ENCODE results near the gene MYO1E.
A peak's percentile ranks its signal among the peaks of the same experiment; 100 is the strongest.
"Not testable (repeated sequence)": the region's sequence is repeated elsewhere in the genome, so short reads cannot be mapped to it uniquely, and the experiment has no call there.

MYO1E gene

GRCh38 chr15:59289574-59289973, 83.1 kb downstream of the MYO1E start:
- DNase-seq, result no peak

- no peak for DNase-seq
Observed at GRCh38 chr15:59283717-59284391, 88.8 kb downstream of the MYO1E start.

GRCh38 chr15:59282515-59283337, 89.9 kb downstream of the MYO1E start:
- no peak for DNase-seq

- DNase-seq, result no peak
Observed at GRCh38 chr15:59281699-59282098, 91.0 kb downstream of the MYO1E start.

- DNase-seq, result no peak
Observed at GRCh38 chr15:59280855-59281254, 91.8 kb downstream of the MYO1E start.

- DNase-seq, result not testable (repeated sequence)
Observed at GRCh38 chr15:59280292-59280691, 92.4 kb downstream of the MYO1E start.

- no peak for DNase-seq
Observed at GRCh38 chr15:59279023-59279422, 93.6 kb downstream of the MYO1E start.

- no peak for DNase-seq
Observed at GRCh38 chr15:59278120-59278519, 94.6 kb downstream of the MYO1E start.

- no peak for DNase-seq
Observed at GRCh38 chr15:59276225-59277178, 96.2 kb downstream of the MYO1E start.

GRCh38 chr15:59274126-59274970, 98.3 kb downstream of the MYO1E start:
- DNase-seq, result peak; percentile 67

- DNase-seq, result no peak
Observed at GRCh38 chr15:59273234-59273633, 99.4 kb downstream of the MYO1E start.

- no peak for DNase-seq
Observed at GRCh38 chr15:59271595-59272201, 101.0 kb downstream of the MYO1E start.

GRCh38 chr15:59268852-59269407, 103.7 kb downstream of the MYO1E start:
- no peak for DNase-seq

GRCh38 chr15:59268168-59268851, 104.4 kb downstream of the MYO1E start:
- peak; percentile 74 for DNase-seq

- no peak for DNase-seq
Observed at GRCh38 chr15:59266028-59266427, 106.6 kb downstream of the MYO1E start.

GRCh38 chr15:59262316-59262715, 110.4 kb downstream of the MYO1E start:
- no peak for DNase-seq

- DNase-seq, result no peak
Observed at GRCh38 chr15:59260090-59260489, 112.6 kb downstream of the MYO1E start.

GRCh38 chr15:59259137-59259943, 113.3 kb downstream of the MYO1E start:
- no peak for DNase-seq

GRCh38 chr15:59258317-59258716, 114.4 kb downstream of the MYO1E start:
- DNase-seq, result no peak

- no peak for DNase-seq
Observed at GRCh38 chr15:59257140-59257539, 115.5 kb downstream of the MYO1E start.
